Adrenal gland (tissue), 5 donors: ENCODE results near the gene NECTIN1.

Source experiments
- POLR2A ChIP-seq, 2 donors: fragments of 450-650 bp; IDR thresholded peaks; one replicate each; pipeline ENCODE4 v1.6.1; 2017; ENCODE audit warnings: antibody characterized with exemption in 2 of 2, mild to moderate bottlenecking in 2 of 2, moderate library complexity in 1 of 2
- TF ChIP-seq, protein P1 (sequence below), 6 experiments: fragments of 450-650 bp in 4 of 6; fragments of 200-600 bp in 2 of 6; sonication (generic) in 1 of 6; IDR thresholded peaks; 1 replicate in 5 of 6; 2 replicates in 1 of 6; pipeline versions ENCODE4 v1.5.1 to v1.8.0; 2016 to 2021; ENCODE audit warnings: antibody characterized with exemption in 6 of 6, mild to moderate bottlenecking in 2 of 6, moderate library complexity in 1 of 6
- donor health status: DM: no; HTN: no; CAD: no.

DNA sequence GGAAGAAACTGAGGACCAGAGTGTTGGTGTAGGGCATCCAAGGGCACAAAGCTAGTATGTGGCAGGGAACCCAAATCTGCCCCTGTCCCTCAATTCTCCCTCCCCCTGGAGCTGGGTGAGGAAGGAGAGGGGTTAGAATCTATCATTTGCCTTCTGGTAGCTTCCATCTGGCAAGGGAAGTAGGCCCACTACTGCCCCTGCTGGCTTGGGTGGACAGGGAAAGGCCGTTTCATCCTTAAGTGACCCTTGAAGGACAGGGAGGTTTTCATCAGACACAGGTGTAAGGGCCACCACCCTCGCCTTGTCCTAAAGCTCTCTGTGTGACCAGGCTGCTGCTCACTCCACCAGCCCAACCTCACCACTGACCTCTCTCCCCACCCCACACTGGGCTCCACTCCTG, 22.1 kb downstream of the NECTIN1 start:
- TF ChIP-seq, protein P1, sequence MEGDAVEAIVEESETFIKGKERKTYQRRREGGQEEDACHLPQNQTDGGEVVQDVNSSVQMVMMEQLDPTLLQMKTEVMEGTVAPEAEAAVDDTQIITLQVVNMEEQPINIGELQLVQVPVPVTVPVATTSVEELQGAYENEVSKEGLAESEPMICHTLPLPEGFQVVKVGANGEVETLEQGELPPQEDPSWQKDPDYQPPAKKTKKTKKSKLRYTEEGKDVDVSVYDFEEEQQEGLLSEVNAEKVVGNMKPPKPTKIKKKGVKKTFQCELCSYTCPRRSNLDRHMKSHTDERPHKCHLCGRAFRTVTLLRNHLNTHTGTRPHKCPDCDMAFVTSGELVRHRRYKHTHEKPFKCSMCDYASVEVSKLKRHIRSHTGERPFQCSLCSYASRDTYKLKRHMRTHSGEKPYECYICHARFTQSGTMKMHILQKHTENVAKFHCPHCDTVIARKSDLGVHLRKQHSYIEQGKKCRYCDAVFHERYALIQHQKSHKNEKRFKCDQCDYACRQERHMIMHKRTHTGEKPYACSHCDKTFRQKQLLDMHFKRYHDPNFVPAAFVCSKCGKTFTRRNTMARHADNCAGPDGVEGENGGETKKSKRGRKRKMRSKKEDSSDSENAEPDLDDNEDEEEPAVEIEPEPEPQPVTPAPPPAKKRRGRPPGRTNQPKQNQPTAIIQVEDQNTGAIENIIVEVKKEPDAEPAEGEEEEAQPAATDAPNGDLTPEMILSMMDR (IDR thresholded peaks at IDR 0.05): no peak
- no peak for TF ChIP-seq POLR2A (IDR thresholded peaks at IDR 0.05)
